HG02759 (cell line): Measurements from ENCODE around the gene FAM151A.

Source experiments
- ATAC-seq: cut with Tn5 transposase; IDR thresholded peaks from one replicate; pipeline ENCODE4 v1.9.1; 2021; ENCODE audit warnings: mild to moderate bottlenecking, moderate library complexity; ENCODE audit not compliant: unreplicated experiment

The FAM151A gene

DNA sequence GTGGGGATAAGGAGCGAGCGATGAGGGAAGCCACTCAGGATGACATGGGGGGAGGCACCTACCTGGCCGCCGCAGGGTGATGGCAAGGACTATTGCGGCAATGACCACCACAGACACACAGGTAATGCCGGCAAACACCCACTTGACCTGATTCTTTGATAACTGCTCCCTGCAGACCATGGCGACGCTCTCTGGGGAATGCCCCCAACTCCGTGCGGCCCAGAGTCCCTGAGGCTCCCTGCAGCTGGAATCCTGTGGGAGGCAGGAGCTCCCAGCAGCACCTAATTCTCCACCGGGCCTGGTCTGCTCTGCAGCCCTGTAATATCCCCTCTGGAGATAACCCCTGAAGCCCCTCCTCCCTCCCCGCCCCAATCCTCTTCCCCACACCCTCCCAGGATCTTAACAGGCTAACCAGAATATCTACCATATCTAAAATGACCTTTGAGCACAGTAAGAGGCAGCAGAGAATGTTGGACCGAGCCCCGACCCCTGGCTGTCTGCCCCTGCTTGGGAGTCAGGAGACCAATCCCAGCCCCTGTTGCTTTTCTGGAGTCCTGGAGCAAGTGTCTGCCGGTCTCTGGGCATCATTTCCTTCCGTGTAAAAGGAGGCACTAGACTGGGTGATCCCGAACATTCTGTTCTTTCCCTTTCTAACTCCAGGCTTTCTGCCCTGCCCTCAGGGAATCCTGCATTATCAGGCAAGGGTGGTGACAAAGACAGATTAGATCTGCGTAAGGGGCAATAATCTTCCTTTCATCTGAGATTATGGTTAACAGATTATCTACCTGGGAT, at the start of gene FAM151A:
Gene FAM151A (minus strand): TSS at position 310 of the 792 bp plus-strand sequence. CDS start 130 bp downstream, at position 180.
- ATAC-seq = no peak

DNA sequence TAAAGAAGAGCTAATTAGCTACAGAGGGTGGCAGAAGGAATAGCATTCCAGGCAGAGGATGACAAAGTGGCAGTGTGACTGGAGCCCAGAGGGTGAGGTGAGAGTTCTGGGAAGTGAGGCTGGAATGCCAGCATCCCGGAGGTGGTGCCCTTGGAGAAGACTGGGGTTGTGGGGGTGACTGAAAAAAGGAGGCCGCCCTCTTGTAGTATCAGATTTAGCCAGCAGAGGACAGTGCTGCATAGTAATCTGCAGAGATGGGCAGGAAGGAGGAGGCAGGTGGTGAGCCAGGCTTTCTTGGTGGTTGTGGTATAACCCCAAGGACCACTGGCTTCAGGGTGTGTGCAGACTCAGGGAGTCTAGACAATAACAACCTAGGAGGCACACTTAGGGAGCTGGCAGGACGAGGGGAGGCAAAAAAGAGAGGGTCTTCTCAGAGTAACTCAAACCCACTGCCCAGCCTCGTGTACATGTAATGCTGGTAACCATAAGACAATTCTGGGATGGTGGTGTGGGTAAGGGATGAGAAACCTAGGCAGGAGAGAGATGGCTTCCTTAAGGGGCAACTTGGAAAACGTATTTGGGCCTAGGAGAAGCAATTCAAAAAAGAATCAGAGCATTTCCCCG, 48.8 kb upstream of the FAM151A start:
- peak; percentile 63 for ATAC-seq

DNA sequence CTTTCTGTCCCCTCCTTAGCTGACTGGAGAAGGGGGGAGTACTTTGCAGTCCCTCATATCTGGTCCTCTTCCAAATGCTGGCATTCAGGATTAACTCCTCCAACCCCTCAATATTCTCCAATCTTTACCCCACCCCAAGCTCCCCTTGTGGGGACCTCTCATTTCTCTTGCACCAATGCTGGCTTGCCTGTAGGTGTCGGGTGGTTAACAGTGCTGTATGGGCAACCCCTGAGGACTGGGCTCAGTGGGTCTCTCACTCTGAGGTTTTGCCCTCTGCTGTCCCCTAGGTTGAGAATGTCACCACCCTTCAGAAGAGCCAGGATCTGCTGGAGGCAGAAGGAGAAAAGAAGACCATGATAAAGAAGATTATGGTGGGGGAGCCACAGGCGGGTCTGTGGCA, 45.2 kb upstream of the FAM151A start:
- no peak for ATAC-seq

DNA sequence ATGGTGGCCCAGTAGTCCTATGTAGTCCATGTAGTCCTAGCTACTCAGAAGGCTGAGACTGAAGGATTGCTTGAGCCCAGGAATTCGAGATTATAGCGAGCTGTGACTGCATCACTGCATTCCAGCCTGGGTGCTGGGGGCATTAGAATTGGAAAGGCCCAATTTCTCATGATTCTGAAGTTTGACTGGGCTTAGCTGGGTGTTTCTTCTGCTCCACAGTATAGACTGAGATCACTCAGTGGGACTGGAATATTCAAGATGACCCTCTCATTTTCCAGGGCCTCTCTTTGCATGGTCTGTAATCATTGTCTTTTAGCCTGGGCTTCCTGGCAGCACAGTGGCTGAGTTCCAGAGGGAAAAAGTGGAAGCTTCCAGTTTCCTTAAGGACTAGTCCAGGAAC, 44.5 kb upstream of the FAM151A start:
- ATAC-seq = no peak

DNA sequence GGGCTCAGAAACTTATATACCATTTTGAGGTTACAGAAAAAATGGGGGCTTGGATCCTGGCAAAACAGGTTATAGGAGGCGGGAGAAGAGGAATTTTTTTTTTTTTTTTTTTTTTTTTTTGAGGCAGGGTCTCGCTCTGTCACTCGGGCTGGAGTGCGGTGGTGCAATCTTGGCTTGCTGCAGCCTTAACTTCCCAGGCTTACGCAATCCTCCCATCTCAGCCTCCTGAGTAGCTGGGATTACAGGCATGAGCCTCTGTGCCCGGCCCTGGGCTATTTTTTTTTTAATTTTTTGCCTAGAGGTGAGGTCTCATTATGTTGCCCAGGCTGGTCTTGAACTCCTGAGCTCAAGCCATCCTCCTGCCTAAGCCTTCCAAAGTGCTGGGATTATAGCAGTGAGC, 43.0 kb upstream of the FAM151A start:
- no peak for ATAC-seq

DNA sequence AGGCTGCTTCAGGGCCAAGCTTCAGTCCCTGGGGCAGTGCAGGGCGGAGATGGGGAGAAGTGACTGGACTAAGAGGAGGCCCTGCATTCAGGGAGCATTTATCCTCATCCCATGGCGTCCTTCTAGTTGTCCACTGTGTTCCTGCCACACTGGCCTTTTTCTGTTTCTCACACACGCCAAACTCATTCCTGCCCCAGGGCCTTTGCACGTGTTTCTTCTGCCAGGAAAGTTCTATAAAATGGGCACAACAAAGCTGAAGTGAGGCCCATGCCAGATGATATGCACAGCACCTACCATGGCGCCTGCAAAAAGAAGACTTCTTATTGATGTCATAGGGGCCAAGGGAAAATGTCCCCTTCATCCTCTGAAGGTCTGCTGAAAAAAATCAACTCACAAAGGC, 42.5 kb upstream of the FAM151A start:
- no peak for ATAC-seq

DNA sequence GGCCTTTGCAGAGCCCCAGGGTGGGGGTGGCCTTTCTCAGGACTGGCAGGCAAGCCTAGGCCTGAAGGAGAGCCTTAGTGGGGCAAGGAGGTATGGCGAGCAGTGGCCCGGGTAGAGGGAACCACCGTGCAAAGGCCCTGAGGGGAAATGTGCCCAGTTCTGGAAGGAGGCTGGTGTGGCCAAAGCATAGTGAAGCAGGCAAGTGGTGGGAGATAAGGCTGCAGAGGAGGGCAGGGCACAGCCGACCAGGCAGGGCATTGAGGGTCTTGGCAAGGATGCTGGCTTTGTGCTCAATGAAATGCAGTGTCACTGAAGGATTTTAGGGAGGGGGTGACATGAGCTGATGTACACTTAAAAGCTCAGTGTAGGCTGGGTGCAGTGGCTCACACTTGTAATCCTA, 41.0 kb upstream of the FAM151A start:
- ATAC-seq = no peak

DNA sequence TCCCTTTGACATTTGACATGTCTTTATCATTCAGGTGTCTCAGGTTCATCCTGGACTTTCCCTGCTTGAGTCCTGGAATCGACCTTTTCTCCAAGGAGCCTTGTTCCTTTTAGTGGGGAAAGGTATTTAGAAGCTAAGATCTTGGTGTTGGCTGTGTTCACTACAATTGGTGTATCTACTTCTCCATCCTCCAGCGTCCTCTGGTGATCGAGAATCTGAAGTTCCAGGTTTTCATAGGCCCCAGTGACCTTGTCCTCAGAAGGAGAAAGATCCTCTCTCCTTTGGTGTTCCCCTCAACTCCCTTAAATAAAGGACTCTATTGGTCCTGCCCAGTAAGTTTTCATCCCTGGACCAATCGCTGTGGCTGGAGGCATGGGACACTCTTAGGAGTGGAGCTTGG, 40.4 kb upstream of the FAM151A start:
- ATAC-seq = no peak

DNA sequence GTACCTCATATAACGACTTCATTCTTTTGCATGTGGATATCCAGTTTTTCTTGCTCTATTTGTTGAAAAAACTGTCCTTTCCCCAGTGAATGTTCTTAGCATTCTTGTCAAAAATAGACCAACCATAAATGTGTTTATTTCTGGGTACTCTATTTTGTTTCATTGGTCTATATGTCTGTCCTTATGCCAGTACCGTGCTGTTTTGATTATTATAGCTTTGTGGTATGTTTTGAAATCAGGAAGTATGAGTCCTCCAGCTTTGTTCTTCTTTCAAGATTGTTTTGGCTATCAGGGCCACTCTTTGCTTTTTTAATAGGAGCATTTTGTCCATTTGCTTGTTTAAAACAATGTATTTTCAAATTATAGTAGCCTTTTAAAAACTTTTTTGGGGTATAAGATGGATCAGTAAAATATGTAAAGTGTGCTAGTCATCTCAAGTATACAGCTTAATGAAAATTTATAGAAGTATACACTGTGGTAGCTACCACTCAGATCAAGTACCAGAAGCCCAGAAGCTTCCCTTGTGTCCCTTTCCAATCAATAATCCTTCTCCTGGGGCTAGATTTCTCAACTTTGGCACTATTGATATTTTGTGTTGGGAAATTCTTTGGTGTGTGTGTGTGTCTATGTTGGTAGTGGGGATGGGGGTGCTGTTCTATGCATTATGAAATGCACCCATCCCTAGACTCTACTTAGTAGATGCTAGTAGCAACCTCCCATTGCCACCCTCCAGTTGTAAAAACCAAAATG, 35.0 kb upstream of the FAM151A start:
- no peak for ATAC-seq

DNA sequence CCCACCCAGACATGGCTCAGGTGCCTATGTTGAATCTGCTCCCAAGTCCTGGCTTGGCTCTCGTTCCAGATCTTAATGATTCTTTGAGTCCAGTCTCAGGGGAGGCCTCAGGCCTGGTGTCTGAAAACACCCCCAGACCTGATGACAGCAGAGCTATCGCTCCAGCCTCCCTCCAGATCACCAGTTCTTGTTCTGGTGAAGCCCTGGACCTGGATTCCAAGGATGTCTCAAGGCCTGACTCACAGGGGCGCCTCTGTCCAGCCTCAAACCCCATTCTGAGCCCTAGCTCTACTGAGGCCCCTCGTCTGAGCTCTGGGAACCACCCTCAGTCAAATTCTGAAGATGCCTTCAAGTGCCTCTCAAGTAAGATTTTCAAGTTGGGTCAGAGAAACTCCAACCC, 29.7 kb upstream of the FAM151A start:
- no peak for ATAC-seq

DNA sequence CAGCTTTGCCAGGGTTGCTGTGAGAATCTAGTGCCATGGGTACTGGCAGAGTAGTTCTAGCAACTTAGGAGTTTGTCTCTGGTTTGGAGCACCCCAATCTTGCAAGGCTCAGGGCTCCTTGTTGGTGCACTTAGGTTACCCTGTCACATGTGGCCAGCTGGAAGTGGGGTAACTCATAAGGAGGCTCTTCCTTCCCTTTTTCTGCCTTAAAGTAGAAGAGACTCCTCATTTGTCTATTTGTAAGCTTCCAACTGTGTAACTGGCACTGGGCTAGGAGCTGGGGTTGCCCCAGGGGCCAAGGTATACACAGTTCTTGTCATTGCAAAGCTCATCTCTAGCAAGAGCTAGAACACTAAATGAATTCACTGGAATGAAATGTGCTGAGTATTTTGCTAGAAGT, 28.8 kb upstream of the FAM151A start:
- ATAC-seq = no peak

DNA sequence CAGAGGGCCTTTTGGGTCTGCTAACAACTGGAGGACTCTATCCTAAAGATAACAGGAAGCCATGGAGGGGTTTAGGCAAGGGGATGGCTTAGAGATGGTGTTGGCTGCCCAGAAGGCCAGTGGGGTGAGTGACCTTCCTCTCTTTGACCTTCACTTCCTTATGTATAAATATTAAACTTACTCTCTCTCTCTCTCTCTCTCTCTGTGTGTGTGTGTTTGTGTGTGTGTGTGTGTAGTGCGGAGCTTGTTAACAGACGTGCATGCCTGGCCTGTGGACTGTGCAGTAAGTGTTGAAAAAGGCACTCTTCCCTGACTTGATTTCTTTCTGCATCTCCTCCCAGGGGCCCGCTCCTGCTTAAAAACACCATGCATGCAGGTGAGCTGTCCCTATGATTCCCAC, 28.3 kb upstream of the FAM151A start:
- no peak for ATAC-seq

DNA sequence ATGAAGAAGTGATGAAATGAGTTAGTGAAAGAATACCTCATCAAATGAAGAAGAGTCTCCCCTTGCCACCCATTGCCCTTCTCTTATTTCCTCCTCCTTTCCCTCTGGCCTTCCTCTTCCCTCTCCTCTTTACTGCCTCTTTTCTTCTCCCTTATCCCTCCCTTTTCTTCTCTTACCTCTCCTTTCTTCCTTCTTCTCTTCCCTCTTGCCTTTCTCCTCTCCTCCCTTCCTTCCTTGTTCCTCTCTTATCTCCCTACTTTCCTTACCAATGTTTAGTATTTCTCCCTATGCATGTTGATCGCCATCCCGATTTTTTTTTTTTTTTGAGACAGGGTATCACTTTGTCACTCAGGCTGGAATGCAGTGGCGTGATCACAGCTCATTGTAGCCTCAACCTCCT, 27.1 kb upstream of the FAM151A start:
- no peak for ATAC-seq

DNA sequence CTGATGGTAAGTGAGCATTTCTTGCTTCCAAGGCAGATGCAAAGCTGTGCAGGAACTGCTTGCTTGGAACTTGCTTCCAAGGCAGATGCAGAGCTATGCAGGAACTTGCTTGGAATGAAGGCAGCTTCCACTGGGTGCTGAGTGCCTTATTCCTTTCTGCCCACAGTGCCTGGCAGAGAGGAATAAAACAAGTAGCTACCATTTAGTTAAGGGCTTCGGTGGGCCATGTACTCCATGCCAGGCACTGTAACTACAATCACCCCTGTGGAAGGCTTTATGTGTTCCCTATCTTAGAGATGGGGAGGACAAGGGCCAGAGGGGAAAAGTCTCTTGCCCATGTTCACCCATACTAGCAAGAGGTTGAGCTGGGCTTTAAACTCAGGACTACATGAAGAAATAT, 26.6 kb upstream of the FAM151A start:
- no peak for ATAC-seq

DNA sequence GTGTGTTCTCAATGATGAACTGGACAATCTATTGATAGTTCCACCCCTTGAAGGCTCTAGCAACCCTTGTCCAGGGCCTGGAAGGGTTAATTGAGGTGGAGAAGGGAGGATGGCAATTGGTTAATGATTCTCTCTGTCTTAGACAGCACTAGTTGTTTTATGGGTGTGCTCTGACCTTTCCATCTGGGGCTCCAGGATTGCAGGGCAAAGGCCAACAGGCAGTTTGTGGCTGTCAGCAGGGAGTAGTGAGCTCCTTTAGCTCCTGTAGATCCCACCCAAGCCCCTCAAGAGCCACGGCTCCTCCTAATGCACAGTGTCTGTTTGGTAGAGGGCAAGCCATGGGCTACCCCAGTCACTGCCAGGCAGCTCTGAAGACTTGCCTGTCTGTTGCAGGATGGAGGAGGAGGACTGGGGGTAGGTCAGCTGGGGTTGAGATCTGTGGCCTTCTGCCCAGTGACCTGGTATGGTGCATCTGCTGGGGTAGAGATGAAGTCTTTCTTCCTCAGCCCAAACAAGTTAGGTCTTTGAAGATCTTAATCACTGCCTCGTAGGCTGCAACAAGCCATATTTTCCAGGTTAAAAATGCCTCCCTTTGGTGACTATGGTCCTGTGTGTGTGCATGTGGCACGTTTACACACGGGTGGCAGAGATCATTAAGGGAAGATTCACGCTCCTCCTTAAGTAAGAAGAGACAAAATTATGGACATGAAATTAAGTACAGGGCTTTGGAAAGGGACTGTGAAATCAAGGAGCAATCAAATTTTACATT, 26.0 kb upstream of the FAM151A start:
- ATAC-seq = no peak

DNA sequence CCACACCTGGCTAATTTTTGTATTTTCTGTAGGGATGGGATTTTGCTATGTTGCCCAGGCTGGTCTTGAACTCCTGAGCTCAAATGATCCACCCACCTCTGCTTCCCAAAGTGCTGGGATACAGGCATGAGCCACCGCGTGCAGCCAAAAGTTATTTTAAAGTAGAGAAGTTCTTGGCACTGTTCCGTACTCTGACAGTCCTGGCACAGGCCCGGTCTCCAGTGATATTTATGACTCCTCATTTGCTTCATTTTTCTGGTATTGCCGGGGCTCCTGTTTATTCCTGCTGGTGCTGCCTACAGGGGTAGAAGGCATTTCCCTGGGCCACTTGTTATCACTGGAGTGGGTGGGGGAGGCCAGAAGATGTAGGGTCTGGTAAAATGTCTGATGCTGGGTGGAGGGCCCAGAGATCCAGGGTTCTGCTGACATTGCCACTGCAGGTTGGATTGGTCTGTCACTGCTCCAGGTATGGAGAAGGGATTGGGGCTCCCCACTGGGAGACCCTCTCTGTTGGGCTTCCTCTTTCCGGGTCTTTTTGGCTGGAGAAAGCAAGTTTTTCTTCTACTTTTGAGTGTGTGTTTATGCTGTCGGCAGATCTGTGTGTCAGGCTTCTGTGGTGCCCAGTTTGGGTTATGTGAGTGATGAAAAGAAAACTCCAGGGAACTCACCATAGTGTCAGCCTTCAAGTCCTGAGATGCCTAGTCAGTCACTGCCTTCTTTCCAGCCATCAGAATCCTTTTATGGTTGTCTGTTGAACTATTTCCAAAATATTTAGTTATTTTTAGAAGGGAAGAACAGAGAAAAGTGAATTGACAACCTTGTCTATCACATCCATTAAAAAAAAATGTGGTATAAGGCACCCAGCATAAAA, 22.7 kb upstream of the FAM151A start:
- ATAC-seq = no peak

DNA sequence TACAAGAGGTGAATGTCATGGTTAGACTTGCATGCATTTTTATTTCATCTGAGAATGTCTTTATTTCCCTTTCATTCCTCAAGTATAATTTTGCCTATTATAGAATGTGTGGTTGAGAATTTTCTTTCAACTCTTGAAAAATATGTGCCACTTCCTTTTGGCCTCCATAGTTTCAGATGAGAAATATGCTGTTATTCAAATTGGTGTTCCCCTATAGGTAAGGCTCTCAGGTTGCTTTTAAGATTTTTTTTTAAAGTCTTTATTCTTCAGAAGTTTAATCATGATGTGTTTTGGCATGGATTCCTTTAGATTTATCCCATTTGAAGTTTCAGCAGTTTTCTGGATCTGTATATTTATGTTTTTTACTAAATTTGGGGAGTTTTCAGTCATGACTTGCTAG, 20.4 kb upstream of the FAM151A start:
- ATAC-seq = no peak

DNA sequence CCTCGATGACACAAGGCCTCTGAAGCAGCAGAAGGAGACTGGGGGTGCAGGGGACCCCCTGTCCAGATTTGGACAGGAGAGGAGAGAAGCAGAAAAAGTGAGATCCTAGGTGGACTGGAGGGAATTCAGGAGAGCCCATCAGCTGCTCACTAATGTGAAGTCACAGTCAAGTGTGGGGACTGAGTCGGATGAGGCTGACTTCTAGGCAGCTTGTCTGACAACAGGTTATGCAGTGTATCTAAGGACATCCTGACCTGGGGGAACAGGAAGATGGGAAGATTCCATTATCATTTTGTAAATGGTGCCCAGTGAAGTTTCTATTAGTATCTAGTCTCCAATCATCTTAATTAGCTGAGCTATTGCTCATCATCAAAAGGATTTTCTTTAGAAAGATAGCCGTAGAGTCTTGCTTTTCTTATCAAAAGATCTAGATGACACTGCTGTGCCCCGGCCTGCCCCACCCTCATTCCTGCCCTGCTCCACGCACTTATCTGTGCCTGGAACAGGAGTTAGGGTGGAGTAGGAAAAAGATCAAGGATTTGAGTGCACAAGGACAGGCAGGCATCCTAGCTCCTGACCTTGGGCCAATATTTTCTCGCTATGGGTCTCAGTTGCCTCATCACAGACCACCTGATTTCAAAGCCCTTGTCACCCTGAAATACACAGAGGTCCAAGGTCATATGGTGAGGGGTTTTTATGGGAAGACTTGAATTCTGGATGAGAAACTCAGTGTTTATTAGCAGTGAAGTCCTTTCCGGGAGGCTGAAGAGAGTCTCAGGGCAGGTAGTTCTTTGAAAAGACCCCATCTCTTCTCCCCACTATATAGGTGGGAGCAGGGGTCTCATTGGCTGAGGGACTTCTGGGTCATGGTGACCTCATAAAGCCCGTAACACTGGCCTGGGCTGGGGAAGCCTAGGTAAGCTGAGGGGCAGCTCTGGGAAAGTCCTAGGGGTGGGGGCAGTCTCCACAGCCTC, 17.8 kb upstream of the FAM151A start, which contains the start of gene MROH7:
Gene MROH7 (plus strand): TSS at position 924 of the 974 bp plus-strand sequence. CDS start 11,141 bp downstream, outside the sequence.
- no peak for ATAC-seq

DNA sequence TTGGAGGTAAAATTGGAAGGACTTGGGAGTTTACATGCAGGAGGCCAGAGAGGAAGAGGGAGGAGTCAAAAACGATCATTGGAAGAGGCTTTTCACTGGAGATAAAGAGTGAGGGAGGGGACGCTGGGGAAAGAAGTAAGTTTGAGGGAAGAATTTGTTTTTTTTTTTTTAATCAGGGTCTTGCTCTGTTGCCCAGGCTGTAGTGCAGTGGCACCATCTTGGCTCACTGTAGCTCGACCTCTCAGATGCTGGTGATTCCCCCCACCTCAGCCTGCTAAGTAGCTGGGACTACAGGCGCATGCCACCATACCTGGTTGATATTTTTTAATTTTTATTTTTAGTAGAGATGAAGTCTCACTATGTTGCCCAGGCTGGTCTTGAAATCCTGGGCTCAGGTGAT, 17.0 kb upstream of the FAM151A start:
- no peak for ATAC-seq
